RCC 7860 (cell line): ENCODE measurements around the gene BATF2.
"Not testable (repeated sequence)": the region's sequence is repeated elsewhere in the genome, so short reads cannot be mapped to it uniquely, and the experiment has no call there.

Experiments
- DNase-seq: peaks from one replicate; pipeline ENCODE4 v3.0.0-alpha.2; 2015; ENCODE audit warnings: low spot score
- FAIRE-seq: peaks from 2 replicates; lab custom pipeline; 2012; peaks lifted over from hg19 to GRCh38; lab: Jason Lieb, UNC

BATF2 gene

GRCh38 chr11:65013888-65014725 is 17.3 kb upstream of the BATF2 start, which contains the start of gene ARL2:
ARL2 (plus strand) TSS chr11:65014160; CDS start chr11:65014208, 48 bp downstream.
- peak; percentile 71 for DNase-seq
- FAIRE-seq: no peak

DNA sequence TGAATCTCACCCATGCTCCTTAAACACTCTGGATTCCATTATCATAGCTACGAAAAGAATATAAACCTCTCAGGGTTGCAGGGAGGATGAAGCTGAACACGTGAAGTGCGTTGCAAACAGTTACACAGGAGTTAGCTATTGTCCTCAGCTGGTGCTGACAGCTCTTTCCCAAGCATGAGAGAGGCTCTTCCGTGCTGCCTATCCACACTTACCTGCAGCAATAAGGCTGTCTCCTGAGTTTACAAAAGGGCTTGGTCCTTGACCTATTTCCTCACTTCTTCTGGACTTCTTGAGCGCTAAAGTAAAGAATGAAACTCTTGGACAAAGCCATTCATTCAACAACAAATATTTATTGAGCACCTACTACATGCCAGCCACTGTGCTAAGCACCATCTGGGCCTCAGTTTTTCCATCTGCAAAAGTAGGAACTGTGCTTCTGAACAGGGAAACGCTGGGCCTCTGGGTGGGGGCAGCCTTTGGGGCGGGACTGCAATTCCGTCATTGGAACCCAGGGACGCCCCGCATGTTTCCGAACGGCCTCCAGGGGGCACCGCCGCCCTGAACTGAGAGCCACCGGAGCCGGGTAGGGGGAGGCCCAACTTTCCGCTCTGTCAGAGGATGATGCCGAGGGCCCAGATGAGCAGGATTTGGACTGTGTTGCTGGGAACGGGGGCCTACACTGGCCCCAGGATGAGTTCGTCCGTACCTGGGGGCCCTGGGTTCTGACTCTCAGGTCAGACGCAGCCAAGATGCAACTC is 16.5 kb upstream of the BATF2 start:
- FAIRE-seq (no peak), DNase-seq (peak; percentile 73)

- FAIRE-seq (no peak), DNase-seq (no peak)
These were observed 12.1 kb upstream of the BATF2 start for GRCh38 chr11:65008873-65009272.

GRCh38 chr11:65008016-65008415 is 11.2 kb upstream of the BATF2 start:
- DNase-seq: no peak
- no peak for FAIRE-seq

- not testable (repeated sequence) for FAIRE-seq
These were observed 7.2 kb upstream of the BATF2 start for GRCh38 chr11:65003968-65004367.

GRCh38 chr11:65003282-65003681 is 6.5 kb upstream of the BATF2 start:
- FAIRE-seq (no peak), DNase-seq (no peak)

More at GRCh38 chr11:65003968-65004367, 7.2 kb upstream of the BATF2 start:
- DNase-seq: not testable (repeated sequence)

- no peak for DNase-seq
- no peak for FAIRE-seq
These were observed 5.9 kb upstream of the BATF2 start for GRCh38 chr11:65002706-65003105.

DNA sequence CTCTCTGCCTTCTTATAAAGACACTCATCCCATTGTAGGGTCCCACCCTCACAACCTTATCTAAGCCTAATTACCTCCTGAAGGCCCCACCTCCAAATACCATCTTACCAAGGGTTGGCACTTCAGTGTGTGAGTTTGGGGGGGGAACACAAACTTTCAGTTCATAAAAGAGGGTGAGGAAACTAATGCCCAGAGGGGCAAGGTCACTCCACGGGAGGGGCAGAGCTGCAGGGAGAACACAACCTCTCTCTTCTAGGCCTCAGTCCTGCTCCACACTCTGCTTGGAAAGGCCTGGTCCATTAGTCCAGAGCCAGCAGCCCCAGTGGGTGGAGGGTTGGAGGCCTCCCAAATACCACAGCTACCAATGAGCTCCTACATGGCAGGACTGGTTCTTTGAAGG is 2.7 kb upstream of the BATF2 start:
- no peak for FAIRE-seq
- DNase-seq: no peak

DNA sequence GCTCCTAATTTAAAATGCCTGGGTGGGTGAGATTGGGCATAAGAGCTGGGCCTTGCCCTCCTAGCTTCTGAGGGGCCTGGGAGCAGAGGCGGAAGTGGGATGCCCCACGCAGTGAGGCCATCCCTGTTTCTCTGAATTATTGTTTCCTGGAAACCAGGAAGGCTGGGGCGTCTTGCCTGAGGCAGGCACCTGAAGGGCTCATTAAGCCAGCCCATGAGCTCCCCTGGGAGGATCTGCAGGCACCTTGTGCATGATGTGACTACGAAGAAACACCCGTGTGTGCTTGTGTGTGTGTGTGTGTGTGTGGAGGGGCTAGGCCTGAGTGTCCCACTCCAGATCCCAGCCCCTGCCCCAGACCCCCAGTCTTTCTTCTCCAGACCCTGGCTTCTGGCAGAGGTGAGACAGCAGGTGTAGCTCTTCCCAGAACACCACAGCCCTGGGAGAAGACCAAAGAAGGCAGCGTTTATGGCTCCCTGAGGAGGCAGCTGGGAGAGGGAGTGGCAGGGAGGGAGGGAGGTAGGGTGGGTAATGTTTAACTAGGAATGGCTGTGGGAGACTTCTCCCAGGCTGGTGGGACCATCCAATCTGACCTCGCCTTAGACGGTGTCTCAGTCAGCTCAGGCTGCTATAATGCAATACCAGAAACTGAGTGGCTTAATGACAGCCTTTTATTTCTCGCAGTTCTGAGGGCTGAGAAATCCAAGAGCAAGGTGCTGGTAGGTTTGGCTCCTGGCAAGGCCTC is 2.1 kb upstream of the BATF2 start:
- no peak for DNase-seq
- no peak for FAIRE-seq

- FAIRE-seq (no peak), DNase-seq (no peak)
These were observed 1.4 kb upstream of the BATF2 start for GRCh38 chr11:64998141-64998540.

GRCh38 chr11:64996327-64996709 is 453 bp downstream of the BATF2 start:
- FAIRE-seq: no peak

DNA sequence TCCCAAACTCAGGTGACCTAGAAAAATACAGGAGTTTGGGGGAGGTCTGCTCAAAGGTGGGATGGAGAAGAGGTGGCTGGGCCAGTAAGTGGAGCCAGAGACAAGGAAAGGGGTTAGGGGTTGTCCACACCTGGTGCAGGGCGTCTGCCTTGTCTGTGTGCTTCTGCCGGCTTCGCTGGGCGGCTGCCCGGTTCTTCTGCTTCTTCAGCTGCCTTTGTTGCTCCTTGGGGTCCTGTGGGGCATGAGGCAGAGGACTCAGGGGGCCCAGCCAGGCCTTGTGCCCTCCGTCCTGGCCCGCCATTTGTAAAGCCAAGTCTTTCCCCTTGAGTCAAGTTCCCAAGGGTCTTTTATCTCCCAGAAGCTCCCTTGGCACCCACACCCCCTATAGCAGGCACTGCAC is 2.5 kb downstream of the BATF2 start:
- DNase-seq (no peak), FAIRE-seq (no peak)

More at GRCh38 chr11:64996327-64996709, 453 bp downstream of the BATF2 start:
- no peak for DNase-seq

DNA sequence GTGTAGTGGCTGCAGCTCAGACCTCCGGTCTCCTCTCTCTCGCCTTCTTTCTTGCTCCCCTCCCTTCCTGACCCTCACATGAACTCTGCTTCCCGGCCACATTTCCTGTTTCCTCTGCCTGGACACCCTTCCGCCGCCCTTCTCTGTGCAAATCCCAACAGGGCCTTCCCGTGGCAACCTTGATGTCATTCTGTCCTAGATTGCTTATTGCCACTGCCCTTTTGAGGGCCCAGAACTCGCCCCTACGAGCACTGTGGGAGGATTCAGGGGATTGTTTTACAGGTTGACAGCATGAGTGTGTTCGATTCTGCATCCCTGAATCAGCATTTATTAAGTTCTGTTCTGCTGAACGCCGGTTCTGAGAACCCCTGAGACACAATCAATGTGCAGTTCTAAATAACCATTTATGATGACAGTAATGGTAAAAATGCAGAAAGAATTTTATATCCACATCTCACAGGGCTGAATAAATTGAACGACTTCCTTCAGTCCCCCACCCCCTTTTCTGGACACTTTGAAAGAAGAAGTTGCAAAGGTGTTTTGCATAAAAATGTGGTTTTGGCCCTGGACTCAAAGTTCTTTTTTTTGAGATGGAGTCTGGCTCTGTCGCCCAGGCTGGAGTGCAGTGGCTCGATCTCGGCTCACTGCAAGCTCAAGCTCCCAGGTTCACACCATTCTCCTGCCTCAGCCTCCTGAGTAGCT is 6.4 kb downstream of the BATF2 start:
- FAIRE-seq: no peak
- no peak for DNase-seq

DNA sequence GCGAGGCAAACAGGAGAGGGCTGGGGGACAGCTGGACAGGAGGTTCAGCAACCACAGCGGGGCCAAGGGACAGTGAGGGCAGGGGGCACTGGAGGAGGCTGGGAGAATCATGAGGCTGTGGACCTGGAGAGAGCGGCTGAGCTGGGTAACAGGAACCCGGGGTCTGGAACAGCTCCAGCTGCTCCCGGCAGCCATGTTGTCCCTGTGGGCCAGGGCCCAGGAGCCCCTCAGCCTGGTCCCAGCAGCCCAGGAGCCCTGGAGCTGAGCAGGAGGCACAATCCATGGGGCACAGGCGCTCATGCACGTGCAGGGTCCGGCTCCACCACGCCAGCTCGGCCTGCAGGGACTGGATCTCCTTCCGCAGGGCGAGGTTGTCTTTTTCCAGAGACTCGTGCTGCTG is 7.4 kb downstream of the BATF2 start:
- no peak for DNase-seq
- FAIRE-seq: no peak

DNA sequence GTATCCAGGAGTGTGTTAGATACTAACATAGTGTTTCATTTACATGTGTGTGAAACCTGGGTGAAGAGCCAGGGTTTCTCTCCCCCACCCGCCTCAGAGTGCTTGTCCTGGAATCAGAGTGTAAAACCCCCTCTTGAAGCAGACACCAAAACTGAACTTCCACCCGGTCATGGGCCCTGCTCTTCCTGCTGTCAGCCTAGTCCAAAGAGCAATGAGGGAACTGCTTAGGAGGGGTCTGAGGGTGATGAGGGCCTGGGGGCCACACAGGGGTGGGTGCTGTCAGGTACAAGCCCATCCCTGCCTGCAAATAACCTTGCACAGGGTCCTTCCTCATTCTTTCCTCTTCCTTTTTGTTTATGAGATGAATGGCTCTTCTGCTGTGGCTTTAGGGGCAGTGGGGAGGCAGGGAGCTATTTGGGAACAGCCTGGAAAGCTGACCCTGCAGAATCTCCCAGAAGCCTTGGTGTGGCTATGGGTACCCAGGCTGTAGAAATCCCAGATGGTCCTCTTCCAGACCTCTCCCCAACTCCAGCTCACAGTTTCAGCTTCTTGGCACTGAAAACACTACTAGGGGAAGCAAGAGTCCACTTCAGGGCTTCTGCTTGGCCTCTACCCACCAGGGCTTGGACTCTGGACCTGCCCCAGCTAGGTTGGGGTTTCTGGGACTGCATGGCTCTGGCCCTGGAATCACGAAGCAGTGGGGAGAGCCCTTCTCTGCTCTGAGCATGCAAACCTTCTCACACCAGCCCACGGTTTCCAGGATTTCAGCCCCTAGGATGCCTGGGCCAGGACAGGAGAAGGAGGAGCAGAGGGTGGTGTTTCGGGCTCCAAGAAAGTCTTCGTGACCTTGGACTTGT is 8.5 kb downstream of the BATF2 start:
- DNase-seq: no peak
- FAIRE-seq: no peak

GRCh38 chr11:64983339-64983738 is 13.4 kb downstream of the BATF2 start:
- FAIRE-seq, DNase-seq: not testable (repeated sequence)

- DNase-seq: no peak
- no peak for FAIRE-seq
These were observed 20.1 kb downstream of the BATF2 start for GRCh38 chr11:64976651-64977050.

- DNase-seq: no peak
- no peak for FAIRE-seq
These were observed 22.6 kb downstream of the BATF2 start for GRCh38 chr11:64974124-64974523.

DNA sequence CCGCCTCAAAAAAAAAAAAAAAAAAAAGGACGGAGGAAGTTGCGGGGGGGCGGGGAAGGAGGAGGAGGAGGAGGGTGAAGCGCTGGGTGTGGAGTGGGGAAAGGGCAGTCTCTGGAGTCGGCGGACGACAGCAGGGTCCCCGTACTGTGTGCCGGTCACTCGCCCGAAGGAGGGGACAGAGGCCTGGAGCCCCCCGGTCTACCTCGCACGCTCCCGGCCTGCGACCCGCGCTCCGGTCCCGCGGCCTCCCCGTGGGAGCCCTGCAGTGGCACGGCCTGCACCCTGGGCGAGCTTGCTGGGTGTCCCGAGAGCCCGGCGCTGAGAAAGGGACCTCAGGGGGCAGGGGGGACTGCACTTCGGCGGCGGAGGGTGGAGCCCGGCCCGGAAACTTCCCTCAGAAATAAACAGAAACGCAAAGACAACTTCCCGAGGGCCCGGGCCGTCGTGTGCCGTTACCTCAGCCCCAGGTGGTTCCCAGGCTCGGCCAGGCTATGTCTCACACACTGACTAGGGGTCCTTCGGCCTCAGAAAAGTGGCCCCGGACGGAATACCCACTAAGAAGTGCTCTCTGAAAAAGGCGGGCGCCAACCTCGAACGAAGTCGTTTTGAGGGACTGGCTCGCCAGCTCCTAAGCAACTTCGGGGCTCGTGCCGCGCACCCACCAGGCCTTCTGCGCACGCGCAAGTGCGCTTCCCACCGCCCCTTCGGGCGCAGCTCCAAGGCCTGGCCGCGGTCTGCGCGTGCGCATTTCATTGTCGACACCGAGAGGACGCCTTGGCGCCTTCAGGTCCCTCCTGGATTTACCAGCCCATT is 25.1 kb downstream of the BATF2 start, which contains the start of gene MAJIN:
TSS of gene MAJIN (minus strand) at position 688 of the 813 bp plus-strand sequence. CDS start 12,703 bp downstream, outside the sequence.
- DNase-seq (no peak), FAIRE-seq (no peak)
